ENCODE results near the gene SURF6.
"Not testable (repeated sequence)": the region's sequence is repeated elsewhere in the genome, so short reads cannot be mapped to it uniquely, and the experiment has no call there.

GRCh38 chr9:133299996-133300395, 36.0 kb downstream of the SURF6 start:
- not testable (repeated sequence) for TF ChIP-seq CTCF (conservative IDR thresholded peaks at IDR 0.05; ENCODE audit: low read length); EZH2phosphoT487 (IDR thresholded peaks at IDR 0.05; ENCODE audit: borderline replicate concordance, low read depth, low read length)

Measured in OCI-LY7 (cell line).